Measurements from ENCODE around the gene NDEL1.

NDEL1 gene

DNA sequence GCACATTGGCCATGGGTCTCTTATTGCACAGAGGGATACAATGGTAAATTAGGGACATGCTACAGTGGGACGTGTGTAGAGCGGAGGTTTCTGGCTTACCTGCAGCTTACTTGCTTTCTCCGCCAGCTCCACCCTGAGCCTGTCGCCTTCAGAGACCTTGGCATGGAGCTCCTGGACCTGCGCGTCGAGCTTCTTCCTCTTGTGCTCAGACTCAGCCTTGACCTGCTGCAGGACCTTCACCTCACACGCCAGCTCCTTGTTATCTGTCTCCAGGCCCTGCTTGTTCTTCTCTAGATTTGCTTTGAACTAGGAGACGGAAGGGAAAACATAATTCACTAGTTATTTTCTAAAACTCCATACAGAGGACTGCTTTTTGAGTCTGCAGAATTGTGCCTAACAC lies 63.5 kb downstream of the NDEL1 start:
- TF ChIP-seq, protein P1, sequence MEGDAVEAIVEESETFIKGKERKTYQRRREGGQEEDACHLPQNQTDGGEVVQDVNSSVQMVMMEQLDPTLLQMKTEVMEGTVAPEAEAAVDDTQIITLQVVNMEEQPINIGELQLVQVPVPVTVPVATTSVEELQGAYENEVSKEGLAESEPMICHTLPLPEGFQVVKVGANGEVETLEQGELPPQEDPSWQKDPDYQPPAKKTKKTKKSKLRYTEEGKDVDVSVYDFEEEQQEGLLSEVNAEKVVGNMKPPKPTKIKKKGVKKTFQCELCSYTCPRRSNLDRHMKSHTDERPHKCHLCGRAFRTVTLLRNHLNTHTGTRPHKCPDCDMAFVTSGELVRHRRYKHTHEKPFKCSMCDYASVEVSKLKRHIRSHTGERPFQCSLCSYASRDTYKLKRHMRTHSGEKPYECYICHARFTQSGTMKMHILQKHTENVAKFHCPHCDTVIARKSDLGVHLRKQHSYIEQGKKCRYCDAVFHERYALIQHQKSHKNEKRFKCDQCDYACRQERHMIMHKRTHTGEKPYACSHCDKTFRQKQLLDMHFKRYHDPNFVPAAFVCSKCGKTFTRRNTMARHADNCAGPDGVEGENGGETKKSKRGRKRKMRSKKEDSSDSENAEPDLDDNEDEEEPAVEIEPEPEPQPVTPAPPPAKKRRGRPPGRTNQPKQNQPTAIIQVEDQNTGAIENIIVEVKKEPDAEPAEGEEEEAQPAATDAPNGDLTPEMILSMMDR (IDR thresholded peaks at IDR 0.05; ENCODE audit: low read depth, low read length), result no peak

DNA sequence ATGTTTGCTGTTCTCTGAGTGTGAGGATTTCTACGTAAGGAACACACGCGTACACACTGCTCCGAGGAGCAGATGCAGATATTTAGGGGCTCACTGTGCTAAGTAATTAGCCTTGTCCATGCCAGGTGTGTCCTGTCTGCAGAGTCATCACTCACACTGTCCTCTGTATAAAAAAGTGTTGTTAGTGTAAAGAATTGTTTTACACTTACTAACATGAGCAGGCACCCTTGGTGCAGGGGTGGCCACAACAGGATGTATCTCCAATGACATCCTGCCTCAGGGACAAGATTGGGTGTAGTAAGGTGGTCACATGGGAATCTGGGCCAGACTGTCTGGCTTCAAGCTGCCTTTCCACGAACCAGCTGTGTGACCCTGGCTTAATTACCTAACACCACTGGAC lies 63.9 kb downstream of the NDEL1 start:
- TF ChIP-seq, protein P1 (IDR thresholded peaks at IDR 0.05; ENCODE audit: low read depth, low read length), result no peak
- no peak overlapping the region for H3K4me3 ChIP-seq (ENCODE audit: low read depth, low read length)

More for the DNA sequence above, 63.5 kb downstream of the NDEL1 start:
- no peak overlapping the region for H3K4me3 ChIP-seq (ENCODE audit: low read depth, low read length)

DNA sequence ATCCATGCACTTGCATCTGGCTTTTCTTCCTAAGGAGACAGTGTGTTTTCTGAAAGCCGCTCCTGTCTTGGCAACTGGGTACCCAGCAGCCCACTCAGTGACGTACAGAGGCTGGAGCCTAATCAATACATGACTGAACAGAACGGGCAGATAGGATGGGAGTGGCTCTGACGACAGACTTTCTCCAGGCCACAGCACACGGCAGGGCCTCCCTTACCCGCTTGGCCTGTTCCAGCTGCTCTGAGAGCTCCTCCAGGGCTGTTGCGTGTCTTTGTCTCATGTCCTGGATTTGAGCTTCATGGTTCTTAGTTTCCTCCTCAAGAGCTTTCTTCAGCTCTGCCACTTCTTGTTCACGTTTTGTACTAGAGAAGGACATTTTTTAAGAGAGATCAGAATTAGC lies 64.9 kb downstream of the NDEL1 start:
- TF ChIP-seq, protein P1 (IDR thresholded peaks at IDR 0.05; ENCODE audit: low read depth, low read length), result no peak
- no peak overlapping the region for H3K4me3 ChIP-seq (ENCODE audit: low read depth, low read length)

DNA sequence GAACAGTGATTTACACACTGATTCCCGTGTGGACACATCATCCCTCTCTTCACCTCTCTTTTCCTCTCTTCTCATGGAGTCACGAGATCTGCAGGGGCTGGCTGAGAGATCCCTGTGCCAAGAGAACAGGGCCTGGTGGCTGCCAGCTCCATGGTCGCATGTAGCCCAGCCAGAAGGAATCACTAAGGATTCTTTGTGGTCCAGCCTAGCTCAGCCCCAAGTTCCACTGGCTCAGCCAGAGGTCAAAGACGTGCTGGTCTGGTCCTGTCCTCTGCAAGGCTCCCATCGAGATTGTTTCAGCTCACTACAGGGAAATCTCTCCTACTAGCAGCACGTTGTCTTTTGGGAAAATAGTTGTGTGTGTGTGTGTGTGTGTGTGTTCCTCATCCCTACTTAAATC lies 66.4 kb downstream of the NDEL1 start:
- no peak overlapping the region for H3K4me3 ChIP-seq (ENCODE audit: low read depth, low read length)

DNA sequence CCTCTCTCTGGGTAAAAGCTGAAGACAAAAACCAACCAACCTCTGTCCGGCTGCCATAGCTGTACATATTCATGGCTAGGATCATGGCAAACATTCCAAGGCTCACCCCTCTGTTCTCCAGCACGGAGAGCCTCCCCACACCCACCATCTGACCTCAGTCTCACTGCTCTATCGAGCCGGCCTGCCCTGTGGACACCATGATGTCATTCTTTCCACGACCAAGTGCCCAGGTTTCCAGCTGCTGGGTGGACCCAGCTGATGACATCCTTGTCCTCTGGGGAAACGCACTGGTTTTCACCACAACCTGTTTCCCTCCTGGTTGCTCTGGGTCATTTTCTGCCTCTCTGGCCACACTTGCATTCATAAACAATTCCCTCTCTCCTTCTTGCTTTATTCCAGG lies 67.7 kb downstream of the NDEL1 start:
- TF ChIP-seq, protein P1 (IDR thresholded peaks at IDR 0.05; ENCODE audit: low read depth, low read length), result no peak
- no peak overlapping the region for H3K4me3 ChIP-seq (ENCODE audit: low read depth, low read length)

More for the DNA sequence above, 66.4 kb downstream of the NDEL1 start:
- TF ChIP-seq, protein P1 (IDR thresholded peaks at IDR 0.05; ENCODE audit: low read depth, low read length), result no peak

DNA sequence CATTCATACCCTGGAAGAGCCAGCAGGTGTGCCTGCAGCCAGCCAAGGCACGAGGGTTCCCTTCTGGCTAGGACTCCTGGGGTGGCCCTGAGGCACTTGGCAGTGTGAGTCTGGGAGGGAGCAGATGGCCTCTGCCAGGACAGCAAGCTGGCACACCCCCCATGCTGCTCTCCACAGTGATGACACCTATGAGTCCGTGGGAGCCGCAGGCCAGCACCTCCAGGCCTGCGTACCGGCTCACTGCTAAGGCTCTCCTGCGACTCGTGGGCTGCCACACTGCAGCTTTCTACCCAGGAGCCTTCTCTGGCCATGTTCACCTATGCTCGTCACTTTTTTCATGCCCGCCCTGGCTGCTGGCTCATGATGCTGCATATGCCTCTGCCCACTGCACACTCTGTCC lies 68.1 kb downstream of the NDEL1 start:
- no peak overlapping the region for H3K4me3 ChIP-seq (ENCODE audit: low read depth, low read length)
- TF ChIP-seq, protein P1 (IDR thresholded peaks at IDR 0.05; ENCODE audit: low read depth, low read length), result no peak

DNA sequence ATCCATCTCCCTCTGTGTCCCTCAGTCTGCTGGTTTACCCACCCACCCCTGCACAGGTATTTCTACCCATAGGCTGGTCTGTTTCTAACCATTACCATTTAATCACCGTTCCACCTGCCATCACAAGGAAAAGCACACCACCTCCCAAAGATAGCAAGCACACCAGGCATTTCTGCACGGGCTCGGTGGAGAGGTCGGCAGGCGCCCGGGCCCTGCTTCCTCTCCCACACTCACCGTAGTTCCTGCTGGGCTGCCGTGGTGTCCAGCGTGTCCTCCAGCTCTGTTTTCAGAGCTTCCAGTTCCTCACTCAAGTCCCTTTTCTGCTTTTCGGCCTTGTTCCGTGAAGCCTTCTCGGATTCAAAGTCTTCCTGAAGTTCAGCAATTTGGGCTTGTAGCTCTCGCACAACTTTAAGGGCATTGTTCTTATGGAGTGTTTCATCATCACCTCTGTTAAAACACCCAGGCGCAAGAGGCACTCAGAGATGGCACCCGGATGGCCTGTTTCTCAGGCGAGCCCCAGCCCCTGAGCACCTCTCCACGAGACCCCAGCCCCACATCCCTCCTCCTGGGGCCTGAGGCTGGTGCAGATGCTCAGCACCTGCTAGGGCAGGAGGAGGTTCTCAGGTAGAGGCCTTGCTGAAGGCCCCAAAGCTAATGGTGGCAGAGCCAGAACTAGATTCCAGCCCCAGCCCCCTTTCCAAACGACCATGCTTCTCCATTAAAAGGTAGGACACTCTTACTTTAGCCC lies 69.0 kb downstream of the NDEL1 start:
- no peak overlapping the region for H3K4me3 ChIP-seq (ENCODE audit: low read depth, low read length)
- TF ChIP-seq, protein P1 (IDR thresholded peaks at IDR 0.05; ENCODE audit: low read depth, low read length), result no peak
